ENCODE data around the gene ATXN7.

ATXN7 gene

GRCh38 chr3:63912768-63913588, 49.3 kb downstream of the ATXN7 start:
- TF ChIP-seq, protein P1, sequence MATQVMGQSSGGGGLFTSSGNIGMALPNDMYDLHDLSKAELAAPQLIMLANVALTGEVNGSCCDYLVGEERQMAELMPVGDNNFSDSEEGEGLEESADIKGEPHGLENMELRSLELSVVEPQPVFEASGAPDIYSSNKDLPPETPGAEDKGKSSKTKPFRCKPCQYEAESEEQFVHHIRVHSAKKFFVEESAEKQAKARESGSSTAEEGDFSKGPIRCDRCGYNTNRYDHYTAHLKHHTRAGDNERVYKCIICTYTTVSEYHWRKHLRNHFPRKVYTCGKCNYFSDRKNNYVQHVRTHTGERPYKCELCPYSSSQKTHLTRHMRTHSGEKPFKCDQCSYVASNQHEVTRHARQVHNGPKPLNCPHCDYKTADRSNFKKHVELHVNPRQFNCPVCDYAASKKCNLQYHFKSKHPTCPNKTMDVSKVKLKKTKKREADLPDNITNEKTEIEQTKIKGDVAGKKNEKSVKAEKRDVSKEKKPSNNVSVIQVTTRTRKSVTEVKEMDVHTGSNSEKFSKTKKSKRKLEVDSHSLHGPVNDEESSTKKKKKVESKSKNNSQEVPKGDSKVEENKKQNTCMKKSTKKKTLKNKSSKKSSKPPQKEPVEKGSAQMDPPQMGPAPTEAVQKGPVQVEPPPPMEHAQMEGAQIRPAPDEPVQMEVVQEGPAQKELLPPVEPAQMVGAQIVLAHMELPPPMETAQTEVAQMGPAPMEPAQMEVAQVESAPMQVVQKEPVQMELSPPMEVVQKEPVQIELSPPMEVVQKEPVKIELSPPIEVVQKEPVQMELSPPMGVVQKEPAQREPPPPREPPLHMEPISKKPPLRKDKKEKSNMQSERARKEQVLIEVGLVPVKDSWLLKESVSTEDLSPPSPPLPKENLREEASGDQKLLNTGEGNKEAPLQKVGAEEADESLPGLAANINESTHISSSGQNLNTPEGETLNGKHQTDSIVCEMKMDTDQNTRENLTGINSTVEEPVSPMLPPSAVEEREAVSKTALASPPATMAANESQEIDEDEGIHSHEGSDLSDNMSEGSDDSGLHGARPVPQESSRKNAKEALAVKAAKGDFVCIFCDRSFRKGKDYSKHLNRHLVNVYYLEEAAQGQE (IDR thresholded peaks at IDR 0.05; ENCODE audit: insufficient read depth in 1 of 2, low read depth in 2 of 2, low read length in 2 of 2), result no peak
- TF ChIP-seq TAF1 (IDR thresholded peaks at IDR 0.05; ENCODE audit: borderline replicate concordance, insufficient read depth, low read length) (no peak), SIN3A (IDR thresholded peaks at IDR 0.05; ENCODE audit: borderline replicate concordance, insufficient read depth, low read length) (no peak), POLR2AphosphoS5 (IDR thresholded peaks at IDR 0.05; ENCODE audit: low read depth, low read length) (no peak), FOXP2 (optimal IDR thresholded peaks at IDR 0.05; ENCODE audit: borderline replicate concordance, extremely low read depth, extremely low read length, insufficient read depth) (no peak)

- TF ChIP-seq TAF1 (IDR thresholded peaks at IDR 0.05; ENCODE audit: borderline replicate concordance, insufficient read depth, low read length) (no peak), POLR2AphosphoS5 (IDR thresholded peaks at IDR 0.05; ENCODE audit: low read depth, low read length) (no peak), FOXP2 (optimal IDR thresholded peaks at IDR 0.05; ENCODE audit: borderline replicate concordance, extremely low read depth, extremely low read length, insufficient read depth) (no peak), SIN3A (IDR thresholded peaks at IDR 0.05; ENCODE audit: borderline replicate concordance, insufficient read depth, low read length) (no peak)
- TF ChIP-seq, protein P1 (IDR thresholded peaks at IDR 0.05; ENCODE audit: insufficient read depth in 1 of 2, low read depth in 2 of 2, low read length in 2 of 2), result no peak
Measured at GRCh38 chr3:63914312-63914711, 50.6 kb downstream of the ATXN7 start.

DNA sequence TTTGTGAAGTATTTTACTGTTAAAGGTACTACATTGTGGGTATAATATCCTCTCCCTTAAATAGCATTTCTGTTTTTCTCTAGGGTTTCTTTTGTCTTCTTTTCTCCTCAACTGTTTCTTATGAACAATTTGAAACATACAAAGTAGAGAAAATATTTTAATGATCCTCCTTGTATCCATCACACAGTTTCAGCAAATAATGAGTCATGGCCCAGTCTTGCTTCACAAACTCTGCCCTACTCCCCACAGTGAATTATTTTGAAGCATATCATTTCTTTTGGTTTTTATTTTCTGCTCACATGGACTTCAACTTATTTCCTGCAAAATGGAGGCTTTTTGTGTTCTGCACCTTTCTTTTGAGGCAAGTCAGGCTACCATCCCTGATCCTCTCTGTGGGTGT, 54.7 kb downstream of the ATXN7 start:
- TF ChIP-seq FOXP2 (optimal IDR thresholded peaks at IDR 0.05; ENCODE audit: borderline replicate concordance, extremely low read depth, extremely low read length, insufficient read depth) (no peak), SIN3A (IDR thresholded peaks at IDR 0.05; ENCODE audit: borderline replicate concordance, insufficient read depth, low read length) (no peak), POLR2AphosphoS5 (IDR thresholded peaks at IDR 0.05; ENCODE audit: low read depth, low read length) (no peak)
- TF ChIP-seq, protein P1 (IDR thresholded peaks at IDR 0.05; ENCODE audit: insufficient read depth in 1 of 2, low read depth in 2 of 2, low read length in 2 of 2), result no peak

GRCh38 chr3:63920001-63920400, 56.3 kb downstream of the ATXN7 start:
- TF ChIP-seq TAF1 (IDR thresholded peaks at IDR 0.05; ENCODE audit: borderline replicate concordance, insufficient read depth, low read length) (no peak), POLR2AphosphoS5 (IDR thresholded peaks at IDR 0.05; ENCODE audit: low read depth, low read length) (no peak), FOXP2 (optimal IDR thresholded peaks at IDR 0.05; ENCODE audit: borderline replicate concordance, extremely low read depth, extremely low read length, insufficient read depth) (no peak), SIN3A (IDR thresholded peaks at IDR 0.05; ENCODE audit: borderline replicate concordance, insufficient read depth, low read length) (no peak)
- TF ChIP-seq, protein P1 (IDR thresholded peaks at IDR 0.05; ENCODE audit: insufficient read depth in 1 of 2, low read depth in 2 of 2, low read length in 2 of 2), result no peak

All from PFSK-1 (cell line).